Activated CD4-positive, alpha-beta T cell treated with anti-CD3 and anti-CD28 coated beads, Interleukin-2, amount 50 U/mL, for 4 hours (primary cell): ENCODE data around the gene SDK1.

Source experiments
- DNase-seq, 2 experiments: peaks; one replicate each; pipeline ENCODE4 v3.0.0-alpha.2; 2020

Gene SDK1

DNA sequence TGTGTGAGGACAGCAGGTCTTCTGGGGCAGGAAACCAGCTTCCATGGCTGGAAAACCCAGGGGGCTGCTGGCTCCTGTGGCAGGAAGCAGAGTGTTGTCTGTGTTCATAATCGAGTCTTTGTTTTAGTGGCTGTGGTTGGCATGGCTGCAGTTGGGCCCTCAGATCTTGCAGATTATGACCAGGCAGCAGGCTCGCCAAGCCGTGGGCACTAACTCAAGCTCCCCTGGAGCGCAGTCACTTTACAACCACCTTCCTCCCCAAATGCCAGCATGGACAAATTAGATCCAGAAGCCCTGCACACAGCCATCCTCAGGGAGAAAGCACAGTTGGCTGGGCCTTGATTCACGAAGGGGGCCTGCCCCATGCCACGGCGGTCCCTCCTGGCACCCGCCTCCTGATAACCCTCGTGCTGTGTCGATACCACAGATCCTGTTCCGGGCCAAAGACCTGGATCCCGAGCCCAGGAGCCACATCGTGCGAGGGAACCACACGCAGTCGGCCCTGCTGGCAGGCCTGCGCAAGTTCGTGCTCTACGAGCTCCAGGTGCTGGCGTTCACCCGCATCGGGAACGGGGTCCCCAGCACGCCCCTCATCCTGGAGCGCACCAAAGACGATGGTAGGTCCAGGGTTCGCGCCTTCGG, 828.5 kb downstream of the SDK1 start:
- DNase-seq = no peak

DNA sequence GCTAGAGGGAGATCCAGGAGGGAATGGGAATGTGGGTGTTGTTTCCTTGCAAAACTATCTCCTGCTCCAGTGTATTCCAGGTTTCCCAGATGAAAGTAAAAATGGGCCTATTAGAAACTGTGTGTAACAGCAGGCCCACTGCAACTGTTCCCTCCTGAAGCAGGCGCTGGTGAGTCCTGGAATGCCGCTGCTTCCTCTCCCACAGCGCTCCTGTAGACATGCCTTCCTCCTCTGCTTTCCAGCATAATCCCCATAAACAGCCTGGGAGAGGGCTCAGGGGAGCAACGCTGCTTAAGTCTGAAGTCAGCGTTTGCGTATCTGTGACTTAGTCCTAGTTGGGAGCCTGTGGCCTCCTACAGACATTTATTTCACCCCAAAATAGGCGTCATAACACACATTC, 830.0 kb downstream of the SDK1 start:
- DNase-seq = no peak

DNA sequence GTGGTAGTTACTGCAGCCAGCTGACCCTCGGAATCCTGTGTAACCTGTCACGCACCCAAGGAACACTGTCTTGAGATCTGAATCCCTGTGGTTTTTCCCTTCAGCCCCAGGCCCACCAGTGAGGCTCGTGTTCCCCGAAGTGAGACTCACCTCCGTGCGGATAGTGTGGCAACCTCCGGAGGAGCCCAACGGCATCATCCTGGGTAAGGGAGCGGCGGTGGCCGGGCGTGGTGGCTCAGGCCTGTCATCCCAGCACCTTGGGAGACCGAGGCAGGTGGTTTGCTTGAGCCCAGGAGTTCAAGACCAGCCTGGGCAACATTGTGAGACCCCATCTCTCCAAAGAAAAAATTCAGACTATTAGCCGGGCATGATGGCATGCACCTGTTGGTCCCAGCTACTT, 831.2 kb downstream of the SDK1 start:
- no peak for DNase-seq

DNA sequence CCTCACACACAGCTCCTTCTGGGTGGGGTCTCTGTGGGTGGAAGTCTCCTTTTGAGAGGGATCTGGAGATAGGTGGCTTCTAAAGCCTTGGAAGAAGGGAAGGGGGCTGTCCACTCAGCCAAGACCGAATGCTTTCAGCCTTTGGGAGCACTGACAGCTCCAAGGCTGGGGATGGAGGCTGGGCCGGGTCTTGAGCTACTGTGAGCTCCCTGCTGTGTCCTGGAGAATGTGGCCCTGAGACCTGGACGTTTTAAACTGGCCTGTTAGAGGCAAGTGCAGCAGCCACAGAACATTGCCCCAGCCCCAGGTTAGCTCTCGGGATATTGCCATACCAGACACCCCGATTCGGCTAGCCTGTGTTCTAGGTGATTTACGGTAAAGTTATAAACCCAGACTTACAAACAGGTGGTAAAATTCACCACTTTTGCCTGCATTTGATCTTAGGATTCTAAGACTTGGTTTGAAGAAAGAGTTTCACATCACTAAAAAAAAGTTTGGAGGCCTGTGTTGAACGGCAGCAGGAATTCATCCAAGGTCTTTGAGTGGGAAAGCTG, 832.5 kb downstream of the SDK1 start:
- DNase-seq = no peak

DNA sequence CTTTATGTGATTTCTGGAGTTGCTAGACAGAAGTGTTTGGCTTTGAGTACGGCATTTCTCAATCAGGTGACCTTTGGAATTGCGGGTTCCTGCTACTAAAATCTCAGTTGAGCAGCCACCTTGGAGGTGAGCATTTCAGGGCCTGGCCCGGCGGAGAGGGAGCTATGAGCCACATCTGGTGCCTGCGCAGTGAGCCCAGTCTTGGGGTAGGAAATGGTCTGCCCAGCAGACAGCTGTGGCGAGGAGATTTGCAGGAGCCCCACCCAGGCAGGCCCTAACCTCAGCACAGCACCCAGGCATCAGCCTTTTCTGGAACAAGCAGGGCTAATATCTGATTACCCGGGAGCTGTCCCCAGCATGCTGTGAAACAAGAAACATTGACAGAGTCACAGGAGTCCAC, 833.2 kb downstream of the SDK1 start:
- DNase-seq = no peak

DNA sequence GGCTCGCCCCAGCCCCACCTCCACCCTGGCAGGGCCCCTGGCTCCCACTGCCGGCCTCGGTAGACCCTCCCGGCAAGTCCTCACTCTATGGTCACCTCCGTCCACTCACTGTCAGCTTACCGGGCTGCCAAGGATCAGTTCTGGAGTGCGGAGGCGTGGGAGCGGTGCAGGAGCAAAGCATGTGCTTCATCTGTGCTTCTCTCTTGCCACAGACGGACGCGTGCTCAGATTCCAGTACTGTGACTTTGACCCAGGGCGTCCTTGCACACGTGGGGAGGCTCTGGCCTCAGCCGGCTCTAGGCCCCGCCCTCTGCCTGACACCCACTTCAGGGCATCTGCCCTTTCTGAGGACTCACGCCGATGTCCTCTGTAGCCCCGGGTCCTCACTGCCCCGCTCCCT, 833.6 kb downstream of the SDK1 start:
- DNase-seq = no peak

DNA sequence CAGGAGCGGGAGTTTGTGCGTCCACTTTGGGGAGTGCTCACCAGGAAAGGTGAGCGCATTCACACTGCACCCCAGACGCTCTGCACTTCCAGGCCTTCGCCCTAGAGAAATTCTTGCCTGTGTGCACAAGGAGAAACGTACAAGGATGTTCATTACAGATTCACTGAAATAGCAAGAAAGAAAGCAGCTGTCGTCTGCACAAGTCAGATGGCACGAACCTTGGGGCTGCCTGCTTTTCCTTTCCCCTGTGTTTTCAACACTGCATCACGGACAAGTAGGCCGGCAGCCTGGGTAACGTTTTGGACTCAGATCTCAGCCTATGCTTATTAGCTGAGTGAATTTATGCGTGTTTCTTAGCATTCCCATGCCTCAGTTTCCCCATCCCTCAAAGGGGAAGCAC, 834.2 kb downstream of the SDK1 start:
- DNase-seq = no peak

DNA sequence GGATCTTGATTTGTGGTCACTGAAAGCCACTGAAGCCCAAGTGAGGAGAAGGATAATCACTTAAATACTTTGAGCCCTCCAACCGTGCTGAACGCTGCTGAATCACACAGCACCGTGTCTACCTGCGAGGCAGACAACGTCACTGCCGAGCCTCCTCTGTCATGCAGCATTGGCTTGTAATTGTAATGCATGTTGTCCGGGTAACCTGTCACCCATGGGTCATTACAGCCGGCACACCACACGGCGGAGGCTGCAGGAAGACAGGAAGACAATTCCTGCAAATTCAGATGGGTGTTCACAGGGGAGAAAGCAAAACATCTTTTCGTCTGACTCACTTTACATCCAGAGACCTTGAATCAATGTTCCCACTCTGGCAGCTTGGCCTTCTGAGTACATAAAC, 835.0 kb downstream of the SDK1 start:
- no peak for DNase-seq

DNA sequence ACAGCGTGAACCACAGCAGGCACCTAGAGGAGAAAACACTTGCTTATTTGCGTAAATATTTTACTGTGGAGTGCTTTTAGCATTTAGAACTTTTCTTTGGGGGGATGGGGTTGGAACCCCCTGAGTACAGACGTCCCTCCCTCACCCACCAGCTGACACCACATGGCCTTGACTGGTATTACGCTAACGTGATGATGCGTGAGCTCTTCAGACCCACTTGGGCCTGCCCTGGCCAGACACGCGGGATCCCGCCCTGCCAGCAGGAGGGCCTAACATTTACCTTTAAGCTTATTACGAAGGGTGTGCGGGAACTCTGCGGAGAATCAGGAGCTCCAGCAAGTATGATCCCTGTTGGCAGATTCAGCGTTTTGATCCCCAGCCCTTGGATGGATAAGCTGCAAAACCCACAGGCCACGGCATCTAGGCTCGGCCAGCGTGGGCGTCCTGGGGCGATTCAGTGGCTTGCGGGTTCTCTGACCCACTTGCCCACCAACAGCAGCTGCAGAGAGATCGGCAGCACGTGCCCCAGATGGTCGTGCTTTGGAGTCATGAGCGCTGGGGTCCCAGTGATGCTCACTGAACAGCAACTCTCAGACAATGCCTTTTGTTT, 835.6 kb downstream of the SDK1 start:
- DNase-seq = no peak

DNA sequence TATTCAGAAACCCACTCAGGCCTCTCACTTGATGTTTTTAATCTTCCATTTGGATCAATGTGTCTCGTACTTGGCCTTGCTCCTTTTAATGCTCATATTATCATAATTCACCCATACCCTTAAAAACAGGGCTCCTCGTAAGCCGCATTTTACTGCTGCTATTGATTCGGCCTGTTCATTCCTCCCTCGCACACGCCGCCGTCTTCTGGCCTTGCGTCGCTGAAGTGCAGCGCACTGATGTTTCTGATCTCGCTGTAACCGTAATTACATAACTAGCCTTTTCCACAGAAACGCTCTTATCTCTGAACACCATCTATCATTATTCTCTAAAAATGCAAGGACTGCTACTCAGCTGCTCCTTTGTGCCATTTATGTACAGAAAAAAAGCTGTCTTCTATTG, 836.5 kb downstream of the SDK1 start:
- no peak for DNase-seq

DNA sequence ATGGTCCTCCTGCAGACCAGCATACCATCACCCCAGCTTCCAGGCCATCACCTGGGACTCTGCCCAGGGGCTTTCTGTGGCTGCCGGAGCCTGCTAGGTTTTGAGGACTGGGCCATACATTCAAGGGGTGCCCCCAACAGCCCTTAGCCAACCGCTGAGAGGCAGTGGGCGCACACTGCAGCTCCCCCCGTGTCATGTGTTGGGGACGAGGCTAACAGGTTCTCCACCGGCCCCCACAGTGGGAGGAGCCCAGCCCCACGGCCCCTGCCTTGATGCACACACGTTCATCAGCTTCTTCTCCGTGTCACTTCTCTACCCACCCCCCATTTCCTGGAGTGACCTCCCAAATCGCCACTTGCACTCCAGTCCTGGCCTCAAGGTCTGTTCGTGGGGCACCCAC, 837.8 kb downstream of the SDK1 start:
- no peak for DNase-seq

DNA sequence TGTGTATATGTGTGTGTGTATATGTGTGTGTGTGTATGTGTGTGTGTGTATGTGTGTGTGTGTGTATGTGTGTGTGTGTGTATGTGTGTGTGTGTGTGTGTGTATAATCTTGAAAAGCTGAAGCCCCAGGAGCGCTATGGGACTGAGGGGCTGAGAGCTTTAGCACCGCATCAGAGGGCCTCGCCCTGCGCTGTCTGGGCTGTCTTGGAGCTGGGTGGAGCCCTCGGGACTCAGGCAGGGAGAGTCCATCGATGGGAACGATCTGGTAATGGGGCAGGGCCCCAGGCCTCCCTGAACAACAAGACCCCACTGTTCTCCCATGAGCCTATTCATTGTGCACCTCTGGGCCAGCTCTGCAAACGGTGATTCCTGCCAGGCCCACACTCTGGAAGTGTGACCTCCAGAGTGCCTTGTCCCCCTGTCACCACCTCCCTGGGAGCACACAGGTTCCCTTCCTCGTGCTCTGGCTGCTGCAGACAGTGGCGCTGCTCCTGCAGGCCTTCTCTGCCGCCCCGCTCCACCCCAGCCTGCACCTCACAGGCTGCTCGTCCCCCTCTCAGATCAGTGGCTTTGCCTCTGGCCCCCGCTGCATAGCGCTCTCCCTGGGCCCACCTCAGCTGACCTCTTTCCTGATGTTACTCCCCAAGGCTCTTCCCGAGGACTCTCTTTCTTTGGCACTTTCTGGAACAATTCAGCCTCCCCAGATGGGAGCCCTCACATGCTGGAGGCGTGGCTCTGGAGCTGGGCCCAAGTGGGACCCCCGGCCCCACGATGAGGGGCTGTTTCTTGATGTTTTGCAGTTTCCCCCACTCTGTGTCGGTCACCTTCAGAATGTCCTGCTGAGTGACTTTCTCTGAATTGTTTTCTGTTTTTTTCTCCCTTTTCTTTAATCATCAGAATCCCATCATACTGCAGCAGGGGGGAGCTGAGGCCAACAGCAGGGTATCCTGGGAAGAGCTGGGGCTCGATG, 838.9 kb downstream of the SDK1 start:
- no peak for DNase-seq

DNA sequence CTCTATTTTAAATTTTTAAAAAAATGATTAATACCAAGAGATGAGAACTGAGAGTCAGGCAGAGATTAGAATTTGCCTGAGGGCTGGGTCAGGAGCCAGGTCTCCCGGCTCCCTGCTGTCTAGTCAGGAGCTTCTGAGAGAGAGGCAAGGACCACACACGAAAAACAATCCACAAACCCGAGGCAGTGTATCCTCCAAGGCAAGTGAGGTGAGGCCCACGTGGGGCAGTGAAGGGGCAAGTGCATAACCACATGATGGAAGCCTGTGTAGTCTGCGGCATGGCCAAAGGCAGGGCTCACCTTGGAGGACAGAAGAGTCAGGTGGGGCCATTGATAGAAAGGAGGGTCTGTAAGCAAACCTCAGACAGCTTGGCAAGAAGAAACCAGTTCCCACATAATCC, 839.9 kb downstream of the SDK1 start:
- DNase-seq = no peak

DNA sequence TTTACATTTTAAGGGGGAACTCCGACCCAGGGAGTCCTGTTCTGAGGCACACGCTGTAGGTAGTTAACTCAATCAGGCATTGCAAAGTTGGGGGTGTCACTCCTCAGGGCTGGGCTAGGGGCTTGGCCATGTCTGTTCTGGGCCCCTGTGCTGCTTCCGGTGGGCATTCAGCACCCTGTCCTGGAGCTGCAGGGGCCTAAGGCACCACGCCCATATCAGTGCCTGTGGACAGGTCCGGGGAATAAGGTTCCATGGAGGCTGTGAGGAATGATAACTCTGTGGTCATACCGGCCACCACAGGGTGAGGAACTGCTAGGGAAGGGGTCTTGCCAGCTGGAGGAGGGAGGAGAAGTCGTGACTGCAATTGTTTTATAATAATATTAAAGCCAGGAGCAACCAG, 842.0 kb downstream of the SDK1 start:
- no peak for DNase-seq

DNA sequence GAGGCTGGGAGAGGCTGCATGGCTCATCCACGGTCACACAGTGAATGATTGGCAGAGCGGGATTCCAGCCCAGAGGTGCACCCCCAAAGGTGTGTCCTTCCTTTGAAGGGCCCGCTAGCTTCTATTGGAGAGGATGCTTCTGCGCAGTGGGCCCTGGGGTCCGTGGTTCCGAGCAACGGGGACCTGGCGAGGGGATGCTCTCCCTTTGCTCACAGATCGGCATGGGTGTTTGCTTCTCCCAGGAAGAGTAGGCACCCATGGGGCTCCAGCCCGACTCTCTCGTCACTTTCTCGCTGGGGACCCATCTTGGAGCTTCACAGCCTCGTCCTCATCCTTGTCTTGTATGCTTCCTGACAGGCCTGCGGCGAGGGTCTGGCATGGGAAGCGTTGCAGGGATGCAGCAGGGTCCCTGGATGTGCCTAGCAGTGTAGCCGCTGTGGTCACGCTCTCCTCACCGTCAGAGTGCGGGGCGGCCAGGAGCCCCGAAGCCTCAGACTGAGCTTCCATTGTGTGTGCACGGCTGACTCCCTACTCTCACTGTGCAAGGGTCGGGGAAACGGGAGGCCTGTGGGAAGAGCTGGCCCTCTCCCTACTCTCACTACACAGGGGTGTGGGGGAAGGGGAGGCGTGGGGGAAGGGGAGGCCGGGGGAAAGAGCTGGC, 842.6 kb downstream of the SDK1 start:
- DNase-seq = no peak

DNA sequence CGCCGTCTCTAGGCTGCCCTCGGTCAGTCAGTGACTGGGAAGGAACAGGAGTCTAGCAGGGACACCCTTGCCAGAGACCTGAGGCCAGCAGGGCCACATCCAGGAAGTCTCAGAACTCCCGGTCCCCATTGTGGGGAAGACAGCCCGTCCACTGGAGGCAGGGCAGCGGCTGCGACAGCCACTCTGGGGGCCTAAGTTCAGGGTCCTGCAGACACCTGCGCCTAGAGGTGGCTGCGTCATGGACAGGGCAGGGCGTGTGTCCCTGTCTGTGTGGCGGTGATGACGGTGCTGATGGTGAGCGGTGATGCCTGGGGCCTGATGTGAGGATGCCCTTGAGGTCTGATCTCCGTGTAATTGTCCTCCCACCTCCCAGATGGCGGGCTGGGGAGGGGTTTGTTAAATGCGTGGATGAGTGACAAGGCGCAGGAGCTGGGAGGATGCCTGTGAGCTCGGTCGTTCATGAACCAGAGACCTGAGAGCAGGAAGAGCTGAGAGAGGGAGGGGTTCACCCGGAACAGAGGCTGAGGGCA, 843.2 kb downstream of the SDK1 start:
- DNase-seq = no peak

DNA sequence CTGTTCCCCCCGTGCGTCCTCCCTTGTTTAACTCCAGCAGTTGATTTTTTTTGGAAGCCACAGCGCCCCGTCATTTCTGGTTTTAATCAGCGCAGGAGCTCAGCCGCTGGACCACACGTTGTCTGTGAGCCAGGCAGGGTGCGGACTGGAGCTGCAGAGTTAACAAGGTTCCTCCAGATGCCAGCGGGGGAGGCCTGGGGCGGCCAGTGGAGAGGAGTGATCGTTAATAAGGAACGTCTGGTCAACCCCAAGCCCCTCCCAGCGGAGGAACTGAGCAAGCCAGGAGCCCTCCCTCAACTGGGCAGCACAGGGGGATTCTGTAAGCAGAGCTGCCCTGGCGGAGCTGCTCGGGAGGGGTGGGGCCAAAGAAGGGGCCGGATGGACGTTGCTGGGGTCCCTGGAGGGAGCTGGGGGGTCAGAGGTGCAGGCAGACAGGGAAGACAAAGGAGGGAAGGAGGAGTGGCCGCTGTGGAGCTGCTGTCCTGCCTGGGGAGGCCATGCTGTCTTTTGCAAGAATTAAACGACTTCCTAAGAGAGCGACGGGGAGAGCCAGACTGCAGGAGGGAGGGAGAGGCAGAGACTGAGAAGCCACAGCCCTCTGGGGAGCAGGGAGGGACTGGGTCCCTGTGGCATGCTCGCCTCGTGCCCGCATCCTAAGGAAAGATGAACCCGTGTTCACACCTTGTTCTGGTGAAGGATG, 843.9 kb downstream of the SDK1 start:
- no peak for DNase-seq

DNA sequence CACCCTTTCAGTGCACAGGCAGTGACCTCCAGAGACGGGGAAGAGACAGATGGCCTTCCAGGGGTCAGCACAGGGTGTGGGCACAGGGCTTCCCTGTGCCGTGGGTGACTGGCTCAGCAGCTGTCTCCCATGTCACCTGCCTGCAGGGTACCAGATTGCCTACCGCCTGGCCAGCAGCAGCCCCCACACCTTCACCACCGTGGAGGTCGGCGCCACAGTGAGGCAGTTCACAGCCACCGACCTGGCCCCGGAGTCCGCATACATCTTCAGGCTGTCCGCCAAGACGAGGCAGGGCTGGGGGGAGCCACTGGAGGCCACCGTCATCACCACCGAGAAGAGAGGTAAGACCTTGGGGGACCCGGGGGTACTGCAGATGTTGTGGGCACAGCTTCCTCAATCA, 844.5 kb downstream of the SDK1 start:
- no peak for DNase-seq

DNA sequence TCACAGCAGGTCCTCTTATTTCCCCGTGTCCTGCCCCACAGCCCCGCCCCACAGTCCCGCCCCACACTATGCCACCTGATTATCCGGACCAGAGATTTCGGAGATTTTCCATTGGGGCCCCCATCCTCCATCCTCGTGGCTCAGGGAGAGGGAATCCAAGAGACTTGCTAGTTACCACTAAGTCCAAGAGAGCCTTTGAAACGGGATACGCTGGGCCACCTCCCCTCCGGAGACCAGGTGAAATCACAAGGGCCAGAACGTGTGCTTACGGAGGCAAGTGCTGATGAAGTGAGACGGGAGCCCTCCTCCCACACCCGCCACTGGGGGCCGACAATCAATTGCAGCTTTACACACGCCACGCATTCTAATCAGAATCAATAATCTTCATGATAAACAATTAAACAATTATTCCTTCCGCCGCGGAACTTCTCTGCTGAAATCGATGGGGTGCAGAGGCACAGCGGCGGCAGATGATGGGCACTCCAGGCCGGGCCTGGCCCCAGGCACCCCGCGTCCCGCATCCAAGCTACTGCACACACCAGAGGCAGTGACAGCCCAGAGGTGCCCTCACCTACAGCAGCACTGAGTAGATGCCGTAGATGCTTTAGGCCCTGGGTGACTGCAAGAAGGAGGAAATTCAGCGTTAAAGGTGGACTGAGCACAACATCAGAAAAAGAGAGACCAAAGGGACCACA, 847.0 kb downstream of the SDK1 start:
- DNase-seq = no peak

DNA sequence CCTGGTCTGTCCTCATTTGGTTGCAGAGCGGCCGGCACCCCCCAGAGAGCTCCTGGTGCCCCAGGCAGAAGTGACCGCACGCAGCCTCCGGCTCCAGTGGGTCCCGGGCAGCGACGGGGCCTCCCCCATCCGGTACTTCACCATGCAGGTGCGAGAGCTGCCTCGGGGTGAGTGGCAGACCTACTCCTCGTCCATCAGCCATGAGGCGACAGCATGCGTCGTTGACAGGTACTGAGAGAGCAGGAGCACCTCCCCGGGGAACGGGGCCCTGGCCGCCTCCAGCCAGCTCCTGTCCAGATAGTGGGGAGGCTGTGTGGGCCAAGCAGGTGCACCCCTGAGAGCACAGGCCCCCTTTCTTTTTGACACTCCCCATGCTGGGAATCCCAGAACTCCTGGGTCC, 848.2 kb downstream of the SDK1 start:
- no peak for DNase-seq

DNA sequence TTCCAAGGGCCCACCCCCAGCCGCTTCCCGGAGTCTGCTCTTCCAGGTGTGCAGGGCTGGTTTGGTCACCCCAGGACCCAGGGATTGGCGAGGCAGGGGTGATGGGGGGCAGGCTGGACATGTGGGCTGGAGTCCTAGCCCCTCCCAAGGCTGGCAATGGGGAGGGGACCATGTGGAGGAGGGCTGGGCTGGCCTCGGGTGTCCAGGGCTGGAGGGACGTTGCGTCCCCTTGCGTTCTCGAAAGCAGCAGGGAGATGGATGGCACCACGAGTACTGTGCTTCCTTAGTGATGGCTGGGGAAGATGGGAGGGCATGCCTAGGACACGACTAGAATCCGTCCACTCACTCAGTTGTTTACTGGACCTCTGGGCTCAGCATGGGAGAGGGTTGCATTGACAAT, 848.6 kb downstream of the SDK1 start:
- no peak for DNase-seq

DNA sequence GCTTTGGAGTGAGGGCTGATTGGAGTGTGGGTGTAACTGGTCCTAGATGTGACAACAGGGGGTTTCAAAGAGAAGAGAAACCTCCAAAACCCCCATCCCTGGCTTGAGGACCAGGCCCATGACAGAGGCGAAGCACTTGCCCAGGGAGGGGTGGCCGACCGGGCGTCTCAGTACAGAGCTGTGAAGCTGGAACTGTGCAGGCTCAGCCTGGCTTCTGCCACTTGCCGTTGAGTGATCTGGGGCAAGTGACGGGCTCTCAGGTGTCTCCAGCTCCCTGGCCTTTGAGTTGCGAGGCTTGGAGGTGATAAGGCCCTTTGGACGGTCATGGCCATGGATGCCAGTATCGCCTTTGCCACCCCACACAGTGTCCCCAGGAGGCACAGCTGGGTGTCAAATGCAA, 849.7 kb downstream of the SDK1 start:
- DNase-seq = no peak
